PC-3 (cell line): ENCODE results near the gene RPS5.

Experiments
- CTCF ChIP-seq: fragments of 300-600 bp; sonication (generic); conservative IDR thresholded peaks from 2 replicates; pipeline ENCODE4 v1.5.1; 2017; ENCODE audit warnings: antibody characterized with exemption, low read depth, mild to moderate bottlenecking, low read length
- EZH2 ChIP-seq: fragments of 300-600 bp; sonication (generic); IDR thresholded peaks from one replicate; pipeline ENCODE4 v1.6.1; 2017; ENCODE audit warnings: antibody characterized with exemption, mild to moderate bottlenecking, low read length; ENCODE audit not compliant: unreplicated experiment

GRCh38 chr19:58398545-58398944 lies 11.5 kb downstream of the RPS5 start:
- TF ChIP-seq CTCF (no peak), EZH2 (no peak)
